ENCODE results near the gene PDE12. TPM values are rescaled to one million over a fixed set of nuclear protein-coding genes. Genes with fewer than 3 reads are reported as not detected.
A peak's percentile ranks its signal among the peaks of the same experiment; 100 is the strongest.

PDE12 gene
- total RNA-seq, 1 donor from 2014 or later: 12.6 TPM

- TF ChIP-seq CTCF (IDR thresholded peaks at IDR 0.05; ENCODE audit: insufficient read depth, low read length, severe bottlenecking): no peak
- no peaks in the 10 kb centered on the region for H3K27me3 ChIP-seq (ENCODE audit: control insufficient read depth, insufficient read depth, low read length)
- no peak for DNase-seq (ENCODE audit: low read depth)
- peak; percentile 43 for FAIRE-seq
- H3K4me3 ChIP-seq (ENCODE audit: low read depth, low read length): peak within 1 kb of the TSS; percentile 0
- H3K36me3 ChIP-seq (ENCODE audit: control insufficient read depth, insufficient read depth, low read length): no peaks in the 10 kb centered on the region
These were observed 11.6 kb upstream of the PDE12 start, which contains the start of gene DNAH12 for GRCh38 chr3:57544181-57545125. Gene DNAH12, minus strand, starts transcription at chr3:57544344. Its CDS starts 1,474 bp downstream, at chr3:57542870.

DNA sequence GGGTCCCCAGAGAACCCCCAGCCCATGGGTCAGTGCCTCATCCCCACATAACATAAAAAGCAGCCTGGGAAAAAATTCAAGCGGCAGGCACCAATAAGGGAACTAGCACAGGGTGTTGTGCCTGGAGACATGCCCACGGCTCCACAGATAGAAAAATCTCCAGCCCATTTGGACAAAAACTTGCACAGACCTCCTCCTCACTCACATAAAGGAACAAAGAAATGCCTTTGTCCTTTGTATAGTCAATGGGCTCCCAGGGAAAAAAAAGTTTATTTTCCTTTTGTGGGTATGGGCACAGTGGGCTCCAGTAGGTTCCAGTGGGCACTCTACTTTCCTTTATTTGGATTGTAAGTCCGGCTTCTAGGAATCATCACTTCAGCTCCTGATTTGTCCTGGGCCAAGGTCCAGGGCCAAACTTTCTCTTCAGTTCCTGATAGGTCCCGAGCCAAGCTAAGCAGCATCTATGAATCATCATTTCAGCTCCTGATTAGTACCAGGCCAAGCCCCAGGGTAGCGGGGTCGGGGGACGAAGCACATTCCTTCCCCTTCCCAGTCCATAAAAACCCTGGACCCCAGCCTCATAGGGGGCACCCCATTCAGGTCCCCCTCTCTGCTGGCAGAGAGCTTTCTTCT is 10.3 kb upstream of the PDE12 start:
- Histone ChIP-seq H3K36me3 (ENCODE audit: control insufficient read depth, insufficient read depth, low read length) (no peaks in the 10 kb centered on the region), H3K27me3 (ENCODE audit: control insufficient read depth, insufficient read depth, low read length) (no peaks in the 10 kb centered on the region), H3K4me3 (ENCODE audit: low read depth, low read length) (no peak overlapping the region)
- TF ChIP-seq CTCF (IDR thresholded peaks at IDR 0.05; ENCODE audit: insufficient read depth, low read length, severe bottlenecking): no peak
- FAIRE-seq: no peak
- no peak for DNase-seq (ENCODE audit: low read depth)

DNA sequence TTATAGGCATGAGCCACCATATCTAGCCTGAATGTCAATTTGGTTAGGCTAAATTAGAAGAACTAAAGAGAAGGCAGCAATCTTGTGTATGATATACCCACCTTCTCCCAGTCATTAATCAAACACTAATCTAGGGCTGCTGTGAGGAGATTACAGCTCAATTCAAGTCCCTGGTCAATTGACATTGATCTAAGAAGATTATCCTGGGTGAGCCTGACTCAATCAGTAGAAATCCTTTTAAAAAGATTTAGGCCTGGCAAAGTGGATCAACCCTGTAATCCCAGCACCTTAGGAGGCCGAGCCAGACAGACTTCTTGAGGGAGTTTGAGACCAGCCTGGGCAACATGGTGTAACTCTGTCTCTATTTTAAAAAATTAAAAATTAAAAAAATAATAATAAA is 9.5 kb upstream of the PDE12 start:
- DNase-seq (ENCODE audit: low read depth) (no peak), FAIRE-seq (no peak)
- no peak for TF ChIP-seq CTCF (IDR thresholded peaks at IDR 0.05; ENCODE audit: insufficient read depth, low read length, severe bottlenecking)

GRCh38 chr3:57555306-57555705 is 768 bp upstream of the PDE12 start:
- no peaks in the 10 kb centered on the region for H3K36me3 ChIP-seq (ENCODE audit: control insufficient read depth, insufficient read depth, low read length)
- H3K4me3 ChIP-seq (ENCODE audit: low read depth, low read length): peak overlapping the region; percentile 83
- no peaks in the 10 kb centered on the region for H3K27me3 ChIP-seq (ENCODE audit: control insufficient read depth, insufficient read depth, low read length)
- DNase-seq (ENCODE audit: low read depth): no peak
- no peak for TF ChIP-seq CTCF (IDR thresholded peaks at IDR 0.05; ENCODE audit: insufficient read depth, low read length, severe bottlenecking)
- FAIRE-seq: no peak

More for the DNA sequence above, 9.5 kb upstream of the PDE12 start:
- no peak overlapping the region for H3K4me3 ChIP-seq (ENCODE audit: low read depth, low read length)
- no peaks in the 10 kb centered on the region for H3K36me3 ChIP-seq (ENCODE audit: control insufficient read depth, insufficient read depth, low read length)
- no peaks in the 10 kb centered on the region for H3K27me3 ChIP-seq (ENCODE audit: control insufficient read depth, insufficient read depth, low read length)

DNA sequence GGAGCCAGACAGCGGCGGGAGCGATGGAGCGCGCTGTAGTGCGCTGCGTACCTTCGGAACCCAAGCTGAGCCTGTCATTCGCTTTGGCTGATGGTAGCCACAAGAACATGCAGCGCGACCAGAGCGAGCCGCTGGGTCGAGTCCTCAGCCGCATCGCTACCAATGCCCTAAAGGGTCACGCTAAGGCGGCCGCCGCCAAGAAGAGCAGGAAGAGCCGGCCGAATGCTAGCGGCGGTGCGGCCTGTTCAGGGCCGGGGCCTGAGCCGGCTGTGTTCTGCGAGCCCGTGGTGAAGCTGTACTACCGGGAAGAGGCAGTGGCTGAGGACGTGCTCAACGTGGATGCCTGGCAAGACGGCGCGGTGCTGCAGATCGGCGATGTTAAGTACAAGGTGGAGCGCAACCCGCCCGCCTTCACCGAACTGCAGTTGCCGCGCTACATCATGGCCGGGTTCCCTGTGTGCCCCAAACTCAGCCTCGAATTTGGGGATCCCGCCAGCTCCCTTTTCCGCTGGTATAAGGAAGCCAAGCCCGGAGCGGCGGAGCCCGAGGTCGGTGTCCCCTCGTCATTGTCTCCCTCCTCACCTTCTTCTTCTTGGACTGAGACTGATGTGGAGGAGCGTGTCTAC is 498 bp downstream of the PDE12 start:
- DNase-seq (ENCODE audit: low read depth): no peak
- H3K36me3 ChIP-seq (ENCODE audit: control insufficient read depth, insufficient read depth, low read length): no peaks in the 10 kb centered on the region
- no peak for TF ChIP-seq CTCF (IDR thresholded peaks at IDR 0.05; ENCODE audit: insufficient read depth, low read length, severe bottlenecking)
- H3K27me3 ChIP-seq (ENCODE audit: control insufficient read depth, insufficient read depth, low read length): no peaks in the 10 kb centered on the region
- FAIRE-seq: no peak
- peak overlapping the region; percentile 83 for H3K4me3 ChIP-seq (ENCODE audit: low read depth, low read length)

Data from bronchial epithelial cell (primary cell).